AG09309 (cell line): ENCODE results near the gene PLEKHM3.

Source experiments
- DNase-seq: peaks from one replicate; pipeline ENCODE4 v3.0.0-alpha.2; 2010; ENCODE audit warnings: low read depth
- H3K4me3 ChIP-seq: 2 replicates; pipeline ENCODE4 v1.5.1; 2011; ENCODE audit warnings: mild to moderate bottlenecking, low read depth, low read length, moderate library complexity; ENCODE audit not compliant: control insufficient read depth
- TF ChIP-seq, protein P1 (sequence below): IDR thresholded peaks from 2 replicates; pipeline ENCODE4 v1.5.1; 2011; ENCODE audit warnings: mild to moderate bottlenecking, low read depth, low read length, inconsistent platforms; ENCODE audit not compliant: insufficient read depth, control insufficient read depth; ENCODE audit errors: missing control alignments

PLEKHM3 gene, protein sequence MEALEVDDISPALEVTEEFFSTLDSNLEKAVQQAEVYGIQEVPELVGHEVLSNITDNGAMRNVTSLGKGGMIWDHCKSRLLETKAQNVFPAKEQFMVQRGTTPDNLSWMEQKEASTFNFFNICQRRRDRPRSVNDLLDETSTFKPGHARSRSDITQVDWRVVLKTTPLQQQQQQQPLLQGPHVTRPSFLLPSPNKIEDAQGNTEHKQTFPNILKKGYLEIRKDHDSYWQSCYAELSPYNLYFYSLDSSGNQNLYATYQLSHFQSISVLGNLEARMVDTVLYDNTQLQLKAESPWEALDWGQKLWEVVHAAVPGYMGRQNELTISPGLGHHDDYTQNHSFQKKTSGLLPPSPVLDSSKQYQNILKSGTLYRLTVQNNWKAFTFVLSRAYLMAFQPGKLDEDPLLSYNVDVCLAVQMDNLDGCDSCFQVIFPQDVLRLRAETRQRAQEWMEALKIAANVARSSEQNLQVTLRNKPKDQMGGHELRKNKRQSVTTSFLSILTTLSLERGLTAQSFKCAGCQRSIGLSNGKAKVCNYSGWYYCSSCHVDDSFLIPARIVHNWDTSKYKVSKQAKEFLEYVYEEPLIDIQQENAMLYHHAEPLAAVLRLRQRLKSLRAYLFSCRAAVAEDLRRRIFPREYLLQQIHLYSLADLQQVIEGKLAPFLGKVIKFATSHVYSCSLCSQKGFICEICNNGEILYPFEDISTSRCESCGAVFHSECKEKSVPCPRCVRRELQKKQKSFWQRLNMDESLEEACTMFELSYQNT

DNA sequence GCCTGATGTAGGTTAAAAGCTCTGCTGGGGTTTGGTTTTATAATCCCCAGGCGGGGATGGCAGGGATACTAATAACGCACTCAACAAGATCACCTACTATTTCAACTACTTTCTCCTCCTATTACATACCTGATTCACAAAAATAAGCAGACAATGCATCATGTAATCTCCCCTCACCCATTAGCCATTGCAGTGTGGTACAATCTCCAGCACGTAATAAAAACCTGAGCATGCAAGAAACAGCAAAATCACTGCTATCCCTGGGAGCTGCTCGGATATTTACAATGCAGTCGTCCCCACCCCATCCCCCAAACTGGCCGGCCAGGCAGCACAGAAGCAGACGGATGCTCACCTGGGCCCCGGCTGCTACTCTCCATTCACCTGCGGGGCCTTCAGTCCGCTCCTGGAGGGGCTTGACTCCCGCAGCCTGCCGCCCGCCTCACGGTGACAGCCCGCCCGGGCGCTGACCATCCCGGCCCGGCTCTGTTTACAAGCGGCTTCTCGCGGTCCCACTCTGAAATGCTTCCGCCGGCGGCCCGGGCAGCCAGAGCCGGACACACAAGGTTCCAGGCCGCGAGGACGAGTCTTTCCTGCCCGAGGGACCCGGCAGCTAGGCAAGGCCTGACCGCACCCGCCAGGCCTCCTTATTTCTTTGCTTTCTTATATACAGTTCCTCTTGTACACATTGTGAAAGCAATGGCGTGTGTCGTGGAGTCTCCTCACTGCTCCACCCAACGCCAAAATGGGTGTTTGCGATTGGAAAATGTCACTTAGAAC is at the start of gene PLEKHM3:
PLEKHM3 (minus strand) TSS at position 491 of the 777 bp plus-strand sequence. CDS start 23,888 bp downstream, outside the sequence.
- peak within 1 kb of the TSS; percentile 87 for H3K4me3 ChIP-seq
- TF ChIP-seq, protein P1, sequence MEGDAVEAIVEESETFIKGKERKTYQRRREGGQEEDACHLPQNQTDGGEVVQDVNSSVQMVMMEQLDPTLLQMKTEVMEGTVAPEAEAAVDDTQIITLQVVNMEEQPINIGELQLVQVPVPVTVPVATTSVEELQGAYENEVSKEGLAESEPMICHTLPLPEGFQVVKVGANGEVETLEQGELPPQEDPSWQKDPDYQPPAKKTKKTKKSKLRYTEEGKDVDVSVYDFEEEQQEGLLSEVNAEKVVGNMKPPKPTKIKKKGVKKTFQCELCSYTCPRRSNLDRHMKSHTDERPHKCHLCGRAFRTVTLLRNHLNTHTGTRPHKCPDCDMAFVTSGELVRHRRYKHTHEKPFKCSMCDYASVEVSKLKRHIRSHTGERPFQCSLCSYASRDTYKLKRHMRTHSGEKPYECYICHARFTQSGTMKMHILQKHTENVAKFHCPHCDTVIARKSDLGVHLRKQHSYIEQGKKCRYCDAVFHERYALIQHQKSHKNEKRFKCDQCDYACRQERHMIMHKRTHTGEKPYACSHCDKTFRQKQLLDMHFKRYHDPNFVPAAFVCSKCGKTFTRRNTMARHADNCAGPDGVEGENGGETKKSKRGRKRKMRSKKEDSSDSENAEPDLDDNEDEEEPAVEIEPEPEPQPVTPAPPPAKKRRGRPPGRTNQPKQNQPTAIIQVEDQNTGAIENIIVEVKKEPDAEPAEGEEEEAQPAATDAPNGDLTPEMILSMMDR = no peak
- DNase-seq = peak; percentile 48

DNA sequence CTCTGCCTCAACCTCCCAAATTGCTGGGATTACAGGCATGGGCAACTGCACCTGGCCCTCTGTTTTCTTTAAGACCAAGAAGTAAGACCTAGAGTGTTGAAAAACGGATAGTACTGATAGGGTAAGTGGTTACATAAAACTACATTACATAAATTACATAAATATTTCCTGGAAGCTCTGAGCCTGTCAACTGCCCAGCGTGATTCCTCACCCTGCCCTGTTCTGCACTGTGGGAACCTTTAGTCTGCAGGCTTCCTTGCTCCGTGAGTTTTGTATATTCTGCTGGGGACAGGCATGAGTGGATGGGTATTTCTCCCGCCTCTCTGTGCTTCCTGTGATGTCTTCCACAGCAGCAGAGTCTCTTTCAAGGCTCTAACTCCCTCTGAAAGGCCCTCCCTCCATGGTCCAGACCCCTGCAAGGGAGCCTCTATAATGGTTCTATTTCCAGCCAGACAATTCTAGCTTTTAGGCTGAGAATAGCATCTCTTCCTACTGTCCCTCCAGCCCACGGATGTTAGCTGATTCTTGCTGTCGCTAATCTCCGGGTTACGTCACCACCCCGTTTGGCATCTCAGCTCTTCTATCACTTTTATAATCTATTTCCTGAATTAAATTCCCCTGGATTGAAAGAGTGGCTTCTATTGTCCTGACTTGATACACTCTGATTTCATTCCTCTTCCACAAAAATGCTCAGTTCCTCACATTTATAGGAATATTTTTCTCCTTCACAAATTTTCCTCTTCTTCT is 49.5 kb upstream of the PLEKHM3 start:
- no peak overlapping the region for H3K4me3 ChIP-seq
- DNase-seq = no peak
- TF ChIP-seq, protein P1 = no peak

- DNase-seq = peak; percentile 44
- H3K4me3 ChIP-seq = no peak overlapping the region
- TF ChIP-seq, protein P1 = peak; percentile 80
Measured at GRCh38 chr2:208072250-208072892, 47.0 kb upstream of the PLEKHM3 start.

DNA sequence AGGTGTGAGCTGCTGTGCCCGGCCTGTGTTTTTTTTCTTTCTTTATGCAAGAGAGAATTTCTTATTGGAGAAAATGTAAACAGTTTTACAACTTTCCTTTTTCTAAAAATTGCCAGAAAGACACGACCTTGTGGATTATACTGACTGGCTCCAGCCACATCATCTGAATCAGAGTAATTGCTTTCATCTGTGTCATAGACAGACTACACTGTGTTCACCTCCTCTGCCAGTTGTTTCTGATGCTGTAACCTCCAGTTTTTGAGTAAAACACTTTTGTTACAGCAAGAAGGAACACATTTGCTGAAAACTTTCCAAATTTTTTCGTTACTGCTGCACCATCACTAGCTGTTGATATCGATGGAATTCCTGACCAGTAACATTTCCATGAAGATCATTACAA is 43.9 kb upstream of the PLEKHM3 start:
- DNase-seq = no peak
- TF ChIP-seq, protein P1 = no peak
- H3K4me3 ChIP-seq = no peak overlapping the region

DNA sequence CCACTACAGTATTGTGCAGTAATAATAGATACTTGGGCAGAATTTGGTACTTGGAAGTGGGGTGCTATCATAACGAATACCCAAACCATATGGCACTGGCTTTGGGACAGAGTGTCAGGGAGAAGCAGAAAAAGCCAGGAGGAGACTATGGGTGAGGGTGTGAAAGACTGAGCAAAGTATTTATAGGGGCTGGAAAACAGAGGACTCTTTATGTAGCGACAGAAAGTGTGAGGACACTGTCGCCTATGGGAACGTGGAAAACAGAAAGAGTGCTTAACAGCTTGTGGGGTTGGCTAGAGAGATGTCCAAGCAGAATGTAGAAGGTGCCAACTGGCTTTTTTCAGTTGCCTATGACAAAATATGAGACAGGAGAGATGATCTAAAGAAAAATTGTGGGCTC is 40.7 kb upstream of the PLEKHM3 start:
- H3K4me3 ChIP-seq = no peak overlapping the region
- DNase-seq = no peak
- TF ChIP-seq, protein P1 = no peak
